GM12865 (cell line): Measurements from ENCODE around the gene ELFN2.

ENCODE experiments used
- DNase-seq: peaks from one replicate; pipeline ENCODE4 v3.0.0; 2010; ENCODE audit warnings: low read depth
- H3K4me3 ChIP-seq: 2 replicates; pipeline ENCODE4 v1.5.1; 2011; ENCODE audit warnings: mild to moderate bottlenecking, low read depth, low read length, control low read depth
- CTCF ChIP-seq: IDR thresholded peaks from 2 replicates; pipeline ENCODE4 v1.5.1; 2011; ENCODE audit warnings: low read length, control low read depth, low read depth, inconsistent platforms; ENCODE audit not compliant: insufficient read depth; ENCODE audit errors: missing control alignments

The ELFN2 gene

GRCh38 chr22:37410174-37411055 is 16.9 kb downstream of the ELFN2 start:
- TF ChIP-seq CTCF = no peak
- no peak for DNase-seq
- H3K4me3 ChIP-seq = no peak overlapping the region

DNA sequence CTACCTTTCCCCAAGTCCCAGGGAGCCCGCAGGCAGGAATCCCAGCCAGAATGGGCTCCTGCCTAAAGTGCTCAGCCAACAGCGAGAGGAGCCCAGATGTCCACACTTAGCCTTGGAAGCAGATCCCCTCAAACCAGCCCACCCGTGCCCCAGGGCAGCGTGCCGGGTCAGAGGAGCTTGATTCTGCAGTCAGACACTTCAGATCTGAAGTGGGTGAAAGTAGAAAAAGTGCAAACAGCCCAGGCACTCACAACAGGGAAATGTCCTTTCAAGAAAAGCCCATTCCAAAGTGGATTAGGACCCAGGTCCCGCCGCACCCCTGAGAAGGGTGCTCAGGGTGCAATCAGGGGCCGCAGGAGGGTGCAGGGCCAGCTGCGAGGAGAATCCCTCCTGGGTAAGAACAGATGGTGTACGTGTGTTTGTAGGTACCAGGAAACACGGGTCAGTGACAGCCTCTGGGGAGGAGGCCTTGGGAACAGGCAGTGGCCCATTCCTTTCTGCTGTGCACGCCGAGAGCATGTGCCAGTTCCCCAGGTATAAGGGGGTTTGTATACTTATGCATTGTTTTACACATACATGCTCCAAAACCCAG is 17.7 kb downstream of the ELFN2 start:
- no peak for DNase-seq
- no peak overlapping the region for H3K4me3 ChIP-seq
- TF ChIP-seq CTCF = no peak

DNA sequence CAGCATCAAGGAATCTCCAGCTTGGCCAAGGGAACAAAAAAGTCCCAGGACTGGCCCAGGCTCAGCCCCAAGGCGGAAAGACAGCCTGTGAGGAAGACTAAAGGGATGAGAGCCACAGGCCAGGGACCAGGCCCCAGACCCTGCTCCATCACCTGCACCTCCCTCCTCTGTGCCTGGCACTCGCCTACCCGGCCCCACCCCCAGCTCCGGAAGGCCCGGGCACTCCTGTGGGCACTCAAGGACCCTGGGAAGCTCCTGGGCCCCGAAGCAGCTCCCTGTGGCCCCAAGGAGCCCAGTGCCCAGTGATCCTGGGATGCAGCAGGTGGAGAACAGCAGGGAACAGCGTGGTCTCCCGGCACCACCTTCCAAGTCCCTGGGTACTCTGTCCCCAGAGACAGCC is 18.2 kb downstream of the ELFN2 start:
- no peak overlapping the region for H3K4me3 ChIP-seq
- no peak for DNase-seq
- TF ChIP-seq CTCF = no peak

GRCh38 chr22:37407856-37408255 is 19.4 kb downstream of the ELFN2 start:
- TF ChIP-seq CTCF = no peak
- DNase-seq = no peak
- H3K4me3 ChIP-seq = no peak overlapping the region

DNA sequence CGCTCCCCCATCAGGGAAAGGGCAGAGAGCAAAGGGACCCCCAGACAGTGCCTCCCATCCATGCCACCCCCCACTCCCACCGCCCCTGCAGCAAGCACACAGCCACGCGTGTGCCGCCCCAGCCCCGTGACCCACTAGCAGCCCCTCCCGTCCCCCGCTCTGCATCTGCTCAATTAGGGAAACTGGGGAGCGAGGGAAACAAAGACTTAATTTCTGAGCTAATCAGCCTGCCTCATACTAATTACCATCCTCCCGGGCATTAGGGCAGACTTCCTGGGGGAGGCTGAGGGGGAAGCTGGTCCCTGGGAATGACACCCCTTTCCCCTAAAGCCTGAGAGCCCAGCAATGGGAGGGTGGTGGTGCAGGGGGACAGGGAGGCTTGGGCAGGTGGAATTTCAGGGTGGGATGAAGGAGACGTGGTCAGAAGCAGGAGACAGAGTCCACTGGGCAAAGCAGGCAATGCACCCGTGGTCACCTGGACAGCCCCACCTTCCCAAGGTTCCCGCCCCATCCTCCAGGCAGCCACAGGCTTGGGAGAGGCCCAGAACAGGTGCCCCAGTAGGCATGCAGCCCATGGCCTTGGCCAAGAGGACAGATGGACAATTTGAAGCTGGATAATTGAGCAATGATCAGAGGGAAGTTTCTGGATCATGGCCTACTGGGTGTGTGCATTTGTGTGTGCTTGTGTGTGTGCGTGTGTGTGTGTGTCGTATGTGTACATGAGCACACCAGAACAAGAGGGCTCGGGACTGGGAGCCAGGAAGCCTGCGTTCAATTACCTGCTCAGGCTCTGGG is 20.6 kb downstream of the ELFN2 start:
- TF ChIP-seq CTCF = no peak
- no peak for DNase-seq
- H3K4me3 ChIP-seq = no peak overlapping the region

GRCh38 chr22:37404091-37404490 is 23.2 kb downstream of the ELFN2 start:
- no peak overlapping the region for H3K4me3 ChIP-seq
- no peak for TF ChIP-seq CTCF
- DNase-seq = no peak
